GM23248 (cell line): ENCODE measurements around the gene MCEMP1.

Source experiments
- EZH2 ChIP-seq: fragments of 200-600 bp; sonication (generic); IDR thresholded peaks from 2 replicates; pipeline ENCODE4 v1.6.1; 2018; ENCODE audit warnings: antibody characterized with exemption, mild to moderate bottlenecking; ENCODE audit not compliant: insufficient read depth, poor library complexity, severe bottlenecking
- EZH2phosphoT487 ChIP-seq: fragments of 200-600 bp; sonication (generic); IDR thresholded peaks from 2 replicates; pipeline ENCODE4 v1.6.1; 2018; ENCODE audit warnings: antibody characterized with exemption, moderate library complexity, mild to moderate bottlenecking, low read depth; ENCODE audit not compliant: insufficient read depth

- TF ChIP-seq EZH2phosphoT487: no peak
- no peak for TF ChIP-seq EZH2
Measured at GRCh38 chr19:7632340-7633203, 44.3 kb upstream of the MCEMP1 start.
